Airway epithelial cell (primary cell): ENCODE results near the gene RIBC2. TPM values are rescaled to one million over a fixed set of nuclear protein-coding genes. Genes with fewer than 3 reads are reported as not detected.

Experiments used
- total RNA-seq: library from RNA; depleted of rRNA; stranded (reverse); fragments of >200 nt; gene quantifications from 2 replicates; pipeline ENCODE4 v1.2.3, GENCODE V29; 2015

The RIBC2 gene, protein sequence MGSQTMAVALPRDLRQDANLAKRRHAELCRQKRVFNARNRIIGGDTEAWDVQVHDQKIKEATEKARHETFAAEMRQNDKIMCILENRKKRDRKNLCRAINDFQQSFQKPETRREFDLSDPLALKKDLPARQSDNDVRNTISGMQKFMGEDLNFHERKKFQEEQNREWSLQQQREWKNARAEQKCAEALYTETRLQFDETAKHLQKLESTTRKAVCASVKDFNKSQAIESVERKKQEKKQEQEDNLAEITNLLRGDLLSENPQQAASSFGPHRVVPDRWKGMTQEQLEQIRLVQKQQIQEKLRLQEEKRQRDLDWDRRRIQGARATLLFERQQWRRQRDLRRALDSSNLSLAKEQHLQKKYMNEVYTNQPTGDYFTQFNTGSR
- total RNA-seq: 0.42 and 0.46 TPM in 2 replicates

DNA sequence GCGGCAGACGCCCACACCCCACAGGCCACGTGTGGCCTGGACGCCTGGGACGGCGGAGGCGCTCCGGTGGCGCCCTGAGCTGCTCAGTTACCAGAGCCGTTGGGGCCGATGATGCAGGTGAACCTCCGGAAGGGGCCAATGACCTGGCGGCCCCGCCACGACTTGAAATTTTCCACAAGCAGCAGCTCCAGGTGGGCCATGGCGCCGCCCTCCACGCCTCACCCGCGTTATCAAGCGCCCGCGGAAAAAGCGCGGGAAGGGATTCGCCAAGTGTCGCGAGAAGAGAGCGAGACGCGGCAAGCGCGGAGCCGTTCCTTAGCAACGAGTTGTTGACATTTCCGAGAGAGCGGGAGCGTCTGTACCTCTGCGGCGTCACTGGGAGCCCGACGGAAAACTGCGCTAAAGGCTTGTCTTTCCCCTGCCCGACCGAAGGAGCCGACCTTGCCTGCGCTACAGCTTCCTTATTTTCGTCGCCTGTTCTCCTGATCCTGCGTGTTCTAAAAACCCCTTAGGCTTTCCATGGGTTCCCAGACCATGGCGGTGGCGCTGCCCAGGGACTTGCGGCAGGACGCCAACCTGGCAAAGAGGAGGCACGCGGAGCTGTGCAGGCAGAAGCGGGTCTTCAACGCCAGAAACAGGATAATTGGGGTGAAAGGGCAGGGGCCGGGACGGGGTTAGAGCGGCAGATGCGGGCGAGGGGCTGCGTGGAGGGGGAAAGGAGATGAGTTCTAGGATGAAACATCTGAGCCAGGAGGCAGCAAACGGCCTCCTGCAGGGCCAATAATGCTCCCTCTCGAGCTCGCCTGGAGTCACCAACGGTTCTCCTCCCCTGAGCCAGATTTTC lies at the start of gene RIBC2, which contains the start of gene SMC1B:
TSS of gene RIBC2 (plus strand) at position 326 of the 844 bp plus-strand sequence. CDS start at position 520, 194 bp downstream.
TSS of gene SMC1B (minus strand) at position 232 of the 844 bp plus-strand sequence. CDS start at position 200, 32 bp downstream.

Other genes starting within 250 kb of the RIBC2 start
- gene NUP50, start 249.8 kb upstream of the RIBC2 start, total RNA-seq: 63.5 and 64.0 TPM in 2 replicates
- gene KIAA0930, start 172.8 kb upstream of the RIBC2 start, total RNA-seq: 83.5 and 165 TPM in 2 replicates
- not detected in 2 replicates for gene UPK3A, start 128.7 kb upstream of the RIBC2 start, total RNA-seq
- gene FAM118A, start 103.8 kb upstream of the RIBC2 start, total RNA-seq: 8.3 and 20.9 TPM in 2 replicates
- not detected in 2 replicates for gene SMC1B, start 94 bp upstream of the RIBC2 start, total RNA-seq
- 46.7 and 49.7 TPM in 2 replicates for gene FBLN1, start 89.2 kb downstream of the RIBC2 start, total RNA-seq